Liver (tissue), 3 donors: ENCODE results near the gene CRYZ.

Source experiments
- EGR1 ChIP-seq, 2 donors: IDR thresholded peaks; 2 replicates each; pipeline ENCODE4 v1.6.1; 2016 to 2018; ENCODE audit warnings: antibody characterized with exemption in 2 of 2, low read depth in 2 of 2
- JUND ChIP-seq, 2 donors: IDR thresholded peaks; 2 replicates each; pipeline ENCODE4 v1.6.1; 2016; ENCODE audit warnings: antibody characterized with exemption in 2 of 2
- REST ChIP-seq: IDR thresholded peaks from 2 replicates; pipeline ENCODE4 v1.6.1; 2016; ENCODE audit warnings: antibody characterized with exemption, mild to moderate bottlenecking
- TAF1 ChIP-seq: conservative IDR thresholded peaks from 2 replicates; pipeline ENCODE4 v1.6.1; 2016; ENCODE audit warnings: antibody characterized with exemption, mild to moderate bottlenecking
- TF ChIP-seq, protein P1 (sequence below): fragments of 150-350 bp; IDR thresholded peaks from 2 replicates; pipeline ENCODE4 v1.5.1; 2017; ENCODE audit warnings: improper control_type of control experiment, low read depth, low read length; ENCODE audit not compliant: missing input control
- TF ChIP-seq, protein P2 (sequence below): IDR thresholded peaks from 2 replicates; pipeline ENCODE4 v1.6.1; 2016; ENCODE audit warnings: antibody characterized with exemption
- donor health status: healthy.
- donor health status: healthy.

- TF ChIP-seq REST (no peak), TAF1 (no peak), JUND (IDR thresholded peaks at IDR 0.05) (no peak), EGR1 (IDR thresholded peaks at IDR 0.05; ENCODE audit: low read depth in 2 of 2) (no peak)
- TF ChIP-seq, protein P1, sequence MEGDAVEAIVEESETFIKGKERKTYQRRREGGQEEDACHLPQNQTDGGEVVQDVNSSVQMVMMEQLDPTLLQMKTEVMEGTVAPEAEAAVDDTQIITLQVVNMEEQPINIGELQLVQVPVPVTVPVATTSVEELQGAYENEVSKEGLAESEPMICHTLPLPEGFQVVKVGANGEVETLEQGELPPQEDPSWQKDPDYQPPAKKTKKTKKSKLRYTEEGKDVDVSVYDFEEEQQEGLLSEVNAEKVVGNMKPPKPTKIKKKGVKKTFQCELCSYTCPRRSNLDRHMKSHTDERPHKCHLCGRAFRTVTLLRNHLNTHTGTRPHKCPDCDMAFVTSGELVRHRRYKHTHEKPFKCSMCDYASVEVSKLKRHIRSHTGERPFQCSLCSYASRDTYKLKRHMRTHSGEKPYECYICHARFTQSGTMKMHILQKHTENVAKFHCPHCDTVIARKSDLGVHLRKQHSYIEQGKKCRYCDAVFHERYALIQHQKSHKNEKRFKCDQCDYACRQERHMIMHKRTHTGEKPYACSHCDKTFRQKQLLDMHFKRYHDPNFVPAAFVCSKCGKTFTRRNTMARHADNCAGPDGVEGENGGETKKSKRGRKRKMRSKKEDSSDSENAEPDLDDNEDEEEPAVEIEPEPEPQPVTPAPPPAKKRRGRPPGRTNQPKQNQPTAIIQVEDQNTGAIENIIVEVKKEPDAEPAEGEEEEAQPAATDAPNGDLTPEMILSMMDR, result no peak
- TF ChIP-seq, protein P2, sequence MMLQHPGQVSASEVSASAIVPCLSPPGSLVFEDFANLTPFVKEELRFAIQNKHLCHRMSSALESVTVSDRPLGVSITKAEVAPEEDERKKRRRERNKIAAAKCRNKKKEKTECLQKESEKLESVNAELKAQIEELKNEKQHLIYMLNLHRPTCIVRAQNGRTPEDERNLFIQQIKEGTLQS, result no peak
Measured at GRCh38 chr1:74737333-74737732, 4.5 kb upstream of the CRYZ start.
